Nephron progenitor cell (in vitro differentiated cells): ENCODE results near the gene STUM.

Source experiments
- DNase-seq: peaks from one replicate; pipeline ENCODE4 v3.0.0; 2021
- H3K27ac Mint-ChIP-seq: 2 replicates; pipeline ENCODE4 v1.8.0; 2021; ENCODE audit warnings: mild to moderate bottlenecking, moderate library complexity, mixed read lengths
- H3K27me3 Mint-ChIP-seq: 2 replicates; pipeline ENCODE4 v1.8.0; 2021; ENCODE audit warnings: mild to moderate bottlenecking, low read depth, mixed read lengths; ENCODE audit not compliant: poor library complexity
- H3K36me3 Mint-ChIP-seq: 2 replicates; pipeline ENCODE4 v1.8.0; 2021; ENCODE audit warnings: low read depth, mixed read lengths
- H3K4me1 Mint-ChIP-seq: 2 replicates; pipeline ENCODE4 v1.8.0; 2021; ENCODE audit warnings: mixed read lengths
- H3K4me3 Mint-ChIP-seq: 2 replicates; pipeline ENCODE4 v1.8.0; 2021; ENCODE audit warnings: mild to moderate bottlenecking, moderate library complexity, mixed read lengths
- H3K9me3 Mint-ChIP-seq: 2 replicates; pipeline ENCODE4 v1.8.0; 2021; ENCODE audit warnings: mild to moderate bottlenecking, moderate library complexity, mixed read lengths
- TF ChIP-seq, protein P1 (sequence below): fragments of 200-600 bp; sonication (generic); IDR thresholded peaks from 2 replicates; pipeline ENCODE4 v1.5.0; 2021; ENCODE audit warnings: antibody characterized with exemption

Gene STUM

DNA sequence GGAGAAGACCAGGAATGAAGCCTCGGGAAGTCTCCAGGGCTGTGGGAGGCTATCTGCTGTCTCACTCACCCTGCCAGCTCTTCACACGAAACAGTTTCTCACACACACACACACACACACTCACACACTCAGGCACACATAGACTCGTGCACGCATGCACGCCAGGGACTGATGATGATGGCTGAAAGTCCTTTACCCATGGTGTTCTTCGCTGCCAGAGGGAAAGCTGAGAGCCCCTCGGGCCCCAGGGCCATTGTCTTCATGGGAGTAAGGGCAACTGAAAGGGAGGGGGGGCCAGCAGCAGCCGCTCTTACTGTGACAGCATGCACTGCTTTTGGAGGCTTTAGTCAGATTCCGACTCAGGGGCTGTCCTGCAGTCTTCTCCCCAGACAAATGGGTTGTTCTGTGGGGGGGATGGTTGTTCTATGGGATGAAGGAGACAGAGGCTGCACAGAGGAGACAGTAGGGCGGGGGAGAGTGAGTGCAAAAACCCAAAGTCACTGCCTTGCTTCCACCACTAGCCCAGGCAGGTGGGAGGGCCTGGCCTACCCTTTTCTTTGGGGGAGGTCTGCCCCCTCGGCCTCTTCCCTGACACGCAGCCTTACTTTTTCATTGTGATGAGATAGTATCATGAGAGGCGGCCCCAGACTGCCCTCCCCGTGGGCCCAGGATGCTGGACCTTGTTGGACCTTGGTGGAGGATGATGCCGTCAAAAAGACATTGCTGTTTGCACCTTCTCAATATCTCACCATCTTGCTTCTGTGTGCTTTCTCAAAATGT is 29.0 kb downstream of the STUM start:
- H3K4me3 Mint-ChIP-seq, result no peak overlapping the region
- H3K4me1 Mint-ChIP-seq, result peaks cover 13% of the 10 kb centered on the region
- TF ChIP-seq, protein P1, sequence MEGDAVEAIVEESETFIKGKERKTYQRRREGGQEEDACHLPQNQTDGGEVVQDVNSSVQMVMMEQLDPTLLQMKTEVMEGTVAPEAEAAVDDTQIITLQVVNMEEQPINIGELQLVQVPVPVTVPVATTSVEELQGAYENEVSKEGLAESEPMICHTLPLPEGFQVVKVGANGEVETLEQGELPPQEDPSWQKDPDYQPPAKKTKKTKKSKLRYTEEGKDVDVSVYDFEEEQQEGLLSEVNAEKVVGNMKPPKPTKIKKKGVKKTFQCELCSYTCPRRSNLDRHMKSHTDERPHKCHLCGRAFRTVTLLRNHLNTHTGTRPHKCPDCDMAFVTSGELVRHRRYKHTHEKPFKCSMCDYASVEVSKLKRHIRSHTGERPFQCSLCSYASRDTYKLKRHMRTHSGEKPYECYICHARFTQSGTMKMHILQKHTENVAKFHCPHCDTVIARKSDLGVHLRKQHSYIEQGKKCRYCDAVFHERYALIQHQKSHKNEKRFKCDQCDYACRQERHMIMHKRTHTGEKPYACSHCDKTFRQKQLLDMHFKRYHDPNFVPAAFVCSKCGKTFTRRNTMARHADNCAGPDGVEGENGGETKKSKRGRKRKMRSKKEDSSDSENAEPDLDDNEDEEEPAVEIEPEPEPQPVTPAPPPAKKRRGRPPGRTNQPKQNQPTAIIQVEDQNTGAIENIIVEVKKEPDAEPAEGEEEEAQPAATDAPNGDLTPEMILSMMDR, result no peak
- no peaks in the 10 kb centered on the region for H3K9me3 Mint-ChIP-seq
- H3K27ac Mint-ChIP-seq, result no peak overlapping the region
- DNase-seq, result no peak
- peaks cover 15% of the 10 kb centered on the region for H3K27me3 Mint-ChIP-seq
- H3K36me3 Mint-ChIP-seq, result no peaks in the 10 kb centered on the region

DNA sequence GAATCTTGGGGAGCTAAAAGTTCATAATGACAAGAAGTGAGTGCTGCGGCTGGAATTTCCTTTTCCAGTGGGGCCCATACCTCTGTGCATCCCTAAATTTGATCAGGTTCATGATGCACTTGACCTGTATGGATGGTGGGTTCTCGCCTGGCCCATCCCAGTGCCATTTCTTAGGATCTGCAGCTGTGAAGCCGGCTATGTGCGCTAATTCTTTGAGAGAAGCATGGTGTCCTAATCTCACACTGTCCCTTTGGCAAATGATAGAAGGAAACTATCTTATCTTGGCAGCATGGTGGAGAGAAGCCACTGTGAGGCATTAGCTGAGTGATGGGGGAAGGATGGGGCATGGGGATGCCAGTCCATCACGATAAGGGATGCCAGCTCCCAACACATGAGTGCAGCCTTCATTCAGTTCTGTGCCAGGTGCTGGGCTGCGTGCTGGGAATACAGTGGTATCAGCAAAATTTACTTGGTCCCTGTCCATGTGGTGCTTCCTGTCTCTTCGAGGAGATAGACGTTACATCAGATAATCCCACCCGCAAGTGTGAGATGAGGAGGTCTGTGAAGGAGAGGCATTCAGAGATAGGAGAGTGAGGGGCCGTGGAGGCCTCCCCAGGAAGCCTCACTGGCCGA is 30.5 kb downstream of the STUM start:
- no peak overlapping the region for H3K4me3 Mint-ChIP-seq
- no peaks in the 10 kb centered on the region for H3K36me3 Mint-ChIP-seq
- H3K9me3 Mint-ChIP-seq, result no peaks in the 10 kb centered on the region
- no peak overlapping the region for H3K27ac Mint-ChIP-seq
- TF ChIP-seq, protein P1, result no peak
- peaks cover 19% of the 10 kb centered on the region for H3K4me1 Mint-ChIP-seq
- H3K27me3 Mint-ChIP-seq, result peaks cover 20% of the 10 kb centered on the region
- DNase-seq, result no peak

DNA sequence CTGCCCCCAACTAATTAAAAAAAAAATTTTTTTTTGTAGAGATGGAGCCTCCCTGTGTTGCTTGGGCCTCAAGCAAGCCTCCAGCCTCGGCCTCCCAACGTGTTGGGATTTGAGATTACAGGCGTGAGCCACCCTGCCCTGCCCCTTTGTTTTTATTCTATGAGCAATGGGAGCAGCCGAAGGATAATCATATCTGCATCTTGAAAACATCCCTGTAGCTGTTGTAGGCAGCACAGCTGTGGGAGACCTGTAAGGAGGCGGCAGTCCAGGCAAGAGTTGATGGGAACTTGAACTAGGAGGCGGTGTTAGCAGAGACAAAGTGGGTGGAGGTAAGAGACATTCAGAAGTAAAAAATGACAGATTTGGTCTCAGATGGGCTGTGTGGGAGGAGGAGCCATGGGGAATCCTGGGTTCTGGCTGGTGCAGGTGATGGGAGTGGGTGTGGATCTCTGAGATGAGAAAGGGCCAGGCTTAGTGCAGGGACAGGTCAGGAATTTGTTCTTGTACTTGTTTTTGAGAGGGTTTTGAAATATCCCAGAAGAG is 31.3 kb downstream of the STUM start:
- TF ChIP-seq, protein P1, result no peak
- Mint-ChIP-seq H3K4me1 (peaks cover 15% of the 10 kb centered on the region), H3K36me3 (no peaks in the 10 kb centered on the region), H3K4me3 (no peak overlapping the region), H3K9me3 (no peaks in the 10 kb centered on the region), H3K27ac (no peak overlapping the region), H3K27me3 (peaks cover 17% of the 10 kb centered on the region)
- no peak for DNase-seq

DNA sequence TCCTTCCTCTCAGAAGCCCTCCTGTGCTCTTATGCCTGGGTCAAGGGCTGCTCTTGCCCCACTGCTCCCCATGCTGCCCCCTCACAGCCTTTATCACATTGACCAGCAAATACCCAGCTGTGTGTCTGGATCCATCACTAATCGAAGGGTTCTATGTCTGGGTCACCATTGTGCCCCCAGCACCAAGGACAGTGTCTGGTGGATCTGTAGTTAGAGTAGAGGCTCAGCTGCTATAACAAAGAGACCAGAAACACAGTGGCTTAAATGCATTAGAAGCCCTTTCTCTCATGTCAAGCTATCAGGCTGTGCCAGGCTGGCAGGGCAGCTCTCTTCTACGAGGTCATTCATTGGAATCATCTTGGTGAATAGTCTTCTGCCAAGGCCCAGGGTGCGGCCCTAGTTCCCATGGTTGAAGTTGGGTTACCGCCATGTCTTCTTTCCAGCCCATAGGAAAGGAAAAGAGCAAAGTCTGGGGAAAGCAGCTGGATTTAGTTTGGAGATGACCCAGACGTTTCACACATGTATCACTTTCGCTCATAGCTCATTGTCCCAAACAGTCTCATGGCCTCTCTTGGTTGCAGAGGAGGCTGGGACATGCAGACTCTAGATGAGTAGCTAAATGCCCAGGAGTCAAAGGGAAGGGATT is 32.2 kb downstream of the STUM start:
- Mint-ChIP-seq H3K27ac (no peak overlapping the region), H3K36me3 (no peaks in the 10 kb centered on the region), H3K4me3 (no peak overlapping the region), H3K27me3 (peaks cover 17% of the 10 kb centered on the region), H3K4me1 (peaks cover 15% of the 10 kb centered on the region), H3K9me3 (no peaks in the 10 kb centered on the region)
- TF ChIP-seq, protein P1, result no peak
- DNase-seq, result no peak

DNA sequence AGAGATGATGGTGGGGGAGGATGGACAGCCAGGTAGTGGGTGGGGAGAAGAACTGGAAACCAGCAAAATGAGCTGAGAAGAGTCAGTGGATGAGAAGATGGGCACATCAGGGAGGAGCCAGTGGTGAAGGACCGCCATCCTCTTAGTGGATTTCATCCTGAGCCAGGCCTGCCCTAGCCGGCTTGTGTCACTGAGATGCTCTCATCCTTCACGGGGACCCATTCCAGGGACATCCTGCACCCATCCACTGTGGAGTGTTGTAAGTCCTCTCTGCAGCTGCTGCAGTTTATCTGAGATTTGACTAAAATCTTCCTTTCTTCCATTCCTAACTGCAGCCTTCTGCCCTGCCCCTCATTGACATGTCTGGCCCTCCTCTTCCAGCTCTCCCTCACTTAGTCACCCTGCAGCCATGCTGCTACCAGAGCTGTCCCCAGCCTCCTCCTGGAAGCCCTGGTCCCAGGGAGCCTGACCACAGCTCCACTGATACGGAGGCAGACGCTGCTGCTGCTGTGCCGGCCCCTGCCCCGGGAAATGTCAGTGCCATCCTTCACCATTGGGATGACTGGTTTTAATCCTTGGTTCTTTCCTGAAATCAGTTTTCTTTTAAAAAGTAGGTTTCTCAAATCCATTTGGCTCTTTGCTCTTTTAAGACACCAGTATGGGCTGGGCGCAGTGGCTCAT is 33.2 kb downstream of the STUM start:
- H3K9me3 Mint-ChIP-seq, result no peaks in the 10 kb centered on the region
- TF ChIP-seq, protein P1, result no peak
- DNase-seq, result no peak
- peaks cover 15% of the 10 kb centered on the region for H3K4me1 Mint-ChIP-seq
- peaks cover 17% of the 10 kb centered on the region for H3K27me3 Mint-ChIP-seq
- H3K36me3 Mint-ChIP-seq, result no peaks in the 10 kb centered on the region
- no peak overlapping the region for H3K4me3 Mint-ChIP-seq
- H3K27ac Mint-ChIP-seq, result no peak overlapping the region
